ENCODE measurements around the gene ZNF112.
"Not testable (repeated sequence)": the region's sequence is repeated elsewhere in the genome, so short reads cannot be mapped to it uniquely, and the experiment has no call there.

The ZNF112 gene

DNA sequence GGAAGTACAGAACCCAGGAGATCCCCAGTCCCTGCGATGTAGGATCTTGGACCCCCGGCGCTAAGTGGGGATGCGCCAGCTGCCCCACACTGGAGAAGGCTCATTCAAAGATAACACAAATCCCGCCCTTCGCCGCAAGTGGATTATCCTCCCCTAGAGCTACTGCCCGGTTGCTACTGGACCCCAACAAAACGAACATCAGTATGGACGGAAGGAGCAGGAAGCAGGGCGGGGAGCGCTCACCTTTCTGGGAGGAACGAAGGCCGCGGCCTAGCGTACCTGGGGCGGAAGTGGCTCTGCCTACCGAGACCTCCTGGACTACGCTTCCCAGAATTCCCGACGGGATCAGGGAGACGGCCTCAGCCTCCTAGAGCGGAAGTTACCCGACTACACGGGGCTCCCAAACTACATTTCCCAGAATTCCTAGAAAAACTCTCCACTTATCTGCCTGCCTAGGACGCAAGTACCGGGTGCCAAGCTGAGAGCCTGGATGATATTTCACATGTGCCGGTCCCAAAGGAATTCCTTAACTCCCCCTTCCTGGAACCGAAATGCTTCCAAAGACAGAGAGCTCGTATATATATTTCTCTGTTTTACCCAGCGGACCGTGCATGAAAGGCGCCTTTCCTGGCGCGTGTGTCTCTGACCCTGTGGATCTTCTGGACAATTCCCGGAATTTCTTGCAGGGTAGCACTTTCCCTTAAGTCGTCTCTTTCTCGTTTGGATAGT, at the start of gene ZNF112:
TSS of gene ZNF112 (minus strand) at position 298 of the 729 bp plus-strand sequence. CDS start 16,141 bp downstream, outside the sequence.
- peak; percentile 98 for DNase-seq

DNA sequence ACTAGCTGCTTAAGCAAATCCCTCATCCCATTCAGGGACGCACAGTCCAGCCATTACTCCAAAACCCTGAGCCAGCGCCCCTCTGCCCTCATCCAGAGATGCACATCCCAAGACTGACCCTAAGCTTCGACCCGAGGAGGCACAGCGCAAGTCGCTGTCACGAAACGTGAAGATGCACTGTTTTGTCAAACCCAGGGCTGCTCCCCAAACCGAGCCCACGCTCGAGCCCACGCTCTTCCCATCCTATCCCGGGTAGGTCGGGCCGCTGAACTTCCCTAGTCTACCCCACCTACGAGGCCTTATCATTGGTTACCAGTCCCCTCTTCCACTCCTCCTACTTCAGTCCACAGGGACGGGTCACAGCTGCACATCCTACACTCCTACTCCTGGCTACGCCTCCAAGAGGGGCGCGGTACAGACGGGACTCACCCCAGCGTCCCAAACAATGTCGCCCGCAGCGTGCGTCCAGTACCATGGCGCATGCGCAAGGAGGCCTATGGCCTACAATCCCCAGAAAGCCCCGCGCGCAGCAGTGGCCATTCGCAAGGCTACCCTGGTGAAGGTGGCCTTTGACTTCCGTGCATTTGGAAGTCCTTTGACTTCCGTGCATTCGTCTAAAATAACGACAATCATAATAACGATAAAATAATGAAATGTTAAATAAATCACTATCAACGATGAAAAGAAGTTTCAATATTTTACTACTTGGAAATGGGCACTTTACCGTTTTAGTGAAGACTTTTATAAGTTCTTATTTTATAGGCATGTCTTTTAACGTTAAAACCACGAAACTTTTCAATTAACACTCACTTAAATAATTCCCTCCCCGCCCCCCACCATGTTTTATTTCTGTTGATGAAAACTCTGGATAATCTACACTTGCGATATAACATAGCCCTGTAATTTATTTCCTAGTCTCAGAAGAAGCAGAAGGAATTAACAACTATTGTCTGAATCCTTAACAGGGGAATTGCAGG, 44.9 kb upstream of the ZNF112 start, which contains the start of gene ZNF285:
TSS of gene ZNF285 (minus strand) at position 470 of the 977 bp plus-strand sequence. CDS start 4,395 bp downstream, outside the sequence.
- no peak for DNase-seq

DNA sequence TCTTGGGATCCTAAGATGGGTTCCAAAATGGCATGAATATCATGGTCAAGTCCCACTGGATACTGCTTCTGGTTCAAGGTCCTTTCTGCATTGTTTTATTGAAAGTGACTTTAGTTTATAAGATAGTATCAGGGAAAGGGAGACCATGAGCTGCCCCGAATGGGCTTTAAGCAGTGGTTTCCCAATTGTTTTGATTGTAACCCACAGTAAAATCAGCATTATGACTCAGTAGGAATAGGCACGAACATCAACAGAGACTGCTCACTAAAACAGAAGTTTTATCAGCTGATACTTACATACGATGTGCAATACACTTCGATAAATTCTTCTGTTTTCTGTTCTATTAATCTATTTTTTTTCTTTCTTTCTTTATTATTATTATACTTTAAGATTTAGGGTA, 32.8 kb upstream of the ZNF112 start:
- not testable (repeated sequence) for DNase-seq

DNA sequence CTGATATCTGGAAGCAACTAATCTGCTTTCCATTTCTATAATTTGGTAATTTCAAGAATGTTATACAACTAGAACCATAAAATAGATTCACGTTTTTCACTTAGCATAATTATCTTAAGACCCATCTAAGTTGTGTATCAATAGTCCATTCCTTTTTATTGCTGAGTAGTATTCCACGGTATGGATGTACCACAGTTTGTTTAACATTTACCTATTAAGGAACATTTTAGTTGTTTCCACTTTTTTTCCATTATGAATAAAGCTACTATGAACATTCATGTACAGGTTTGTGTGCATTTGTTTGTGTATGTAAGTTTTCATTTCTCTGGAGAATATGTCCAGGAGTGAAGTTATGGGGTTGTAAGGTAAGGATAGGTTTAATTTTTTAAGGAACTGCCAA, 18.3 kb upstream of the ZNF112 start:
- no peak for DNase-seq

DNA sequence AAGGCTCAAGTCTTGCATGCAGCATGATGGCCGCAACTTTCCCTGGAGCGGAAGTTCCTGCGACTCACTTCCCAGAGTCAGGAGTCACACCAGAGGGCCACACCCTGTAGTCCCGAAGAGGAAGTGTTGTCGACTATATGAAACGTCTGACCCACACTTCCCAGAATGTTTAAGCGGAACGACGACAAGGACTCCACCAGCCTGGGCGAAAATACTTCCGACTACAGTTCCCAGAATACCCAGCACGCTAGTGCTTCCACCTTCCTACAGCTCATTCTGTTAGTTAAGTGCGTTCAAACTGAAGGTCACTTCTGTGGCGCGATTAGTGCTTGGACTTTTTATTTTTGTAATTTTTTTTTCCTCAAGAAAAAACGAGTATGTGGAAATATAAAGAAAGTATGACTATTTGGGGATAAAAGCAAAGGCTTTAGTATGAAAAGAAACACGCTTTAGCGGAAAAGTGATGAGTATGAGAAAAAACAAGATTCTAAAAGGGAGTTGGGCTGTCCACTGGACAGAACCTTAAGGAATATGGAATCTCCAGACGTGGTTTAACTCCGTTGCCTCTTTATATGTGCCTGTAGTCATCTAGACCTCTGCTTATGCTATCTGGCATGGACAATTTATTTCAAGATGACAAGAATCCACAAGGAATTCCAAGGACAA, 15.5 kb upstream of the ZNF112 start:
- no peak for DNase-seq

DNA sequence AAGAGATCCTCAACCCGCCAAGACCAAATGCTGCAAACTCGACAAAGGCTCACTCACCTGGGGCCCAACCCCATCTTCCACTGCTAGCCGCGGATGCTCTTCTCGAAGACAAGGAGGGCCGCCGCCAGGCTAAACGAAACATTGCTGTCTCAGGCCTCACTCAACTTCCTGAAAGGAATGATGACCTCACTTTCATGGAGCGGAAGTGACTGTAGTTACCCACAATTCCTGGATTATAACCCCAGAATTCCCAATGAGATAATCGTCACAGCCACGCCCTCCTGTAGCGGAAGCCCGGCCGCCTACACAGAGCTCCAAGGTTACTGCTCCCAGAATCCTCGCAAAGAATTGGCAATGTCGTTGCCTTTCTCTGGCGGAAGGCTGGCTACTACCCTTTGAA, 10.5 kb upstream of the ZNF112 start:
- no peak for DNase-seq

GRCh38 chr19:44346556-44346955, 9.9 kb downstream of the ZNF112 start:
- DNase-seq: no peak

GRCh38 chr19:44345959-44346358, 10.5 kb downstream of the ZNF112 start:
- no peak for DNase-seq

GRCh38 chr19:44344255-44344654, 12.2 kb downstream of the ZNF112 start:
- no peak for DNase-seq

DNA sequence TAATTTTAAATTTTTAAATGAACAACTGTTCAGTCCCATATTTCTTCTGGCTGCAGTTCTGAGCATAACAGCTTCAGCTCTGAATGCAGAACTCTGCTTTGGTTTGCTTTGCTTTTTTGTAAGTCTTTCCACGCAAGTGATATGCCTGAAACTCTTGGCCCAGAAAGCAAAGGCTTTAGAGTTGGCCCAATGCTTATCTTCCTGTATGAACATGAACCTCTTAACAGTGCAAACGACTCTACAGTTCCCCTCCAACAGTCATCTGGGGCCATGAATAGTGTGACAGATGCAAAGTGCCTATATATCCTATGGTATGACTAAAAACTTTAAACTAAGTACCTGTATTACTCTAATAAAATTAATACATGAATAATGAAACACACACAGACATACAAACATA, 14.7 kb downstream of the ZNF112 start:
- no peak for DNase-seq

- not testable (repeated sequence) for DNase-seq
These were observed 21.8 kb downstream of the ZNF112 start for GRCh38 chr19:44334639-44335038.

DNA sequence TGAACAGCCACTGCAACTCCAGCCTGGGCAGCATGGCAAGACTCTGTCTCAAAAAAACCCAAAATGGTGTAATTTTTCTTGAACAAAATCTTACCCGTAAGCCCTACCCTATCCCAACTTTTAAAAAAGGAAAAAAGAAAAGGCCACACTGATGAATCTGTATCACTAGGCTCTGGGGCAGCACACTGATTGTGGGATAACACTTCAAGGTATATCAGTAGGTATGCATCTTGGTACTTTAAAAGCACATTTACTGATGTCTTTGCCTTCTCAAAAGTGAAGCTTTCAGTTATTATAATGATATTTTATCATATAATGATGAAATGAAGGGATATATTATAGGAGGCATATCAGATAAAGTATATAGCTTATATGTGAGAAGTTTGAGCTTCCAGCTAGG, 24.3 kb downstream of the ZNF112 start:
- DNase-seq: no peak

DNA sequence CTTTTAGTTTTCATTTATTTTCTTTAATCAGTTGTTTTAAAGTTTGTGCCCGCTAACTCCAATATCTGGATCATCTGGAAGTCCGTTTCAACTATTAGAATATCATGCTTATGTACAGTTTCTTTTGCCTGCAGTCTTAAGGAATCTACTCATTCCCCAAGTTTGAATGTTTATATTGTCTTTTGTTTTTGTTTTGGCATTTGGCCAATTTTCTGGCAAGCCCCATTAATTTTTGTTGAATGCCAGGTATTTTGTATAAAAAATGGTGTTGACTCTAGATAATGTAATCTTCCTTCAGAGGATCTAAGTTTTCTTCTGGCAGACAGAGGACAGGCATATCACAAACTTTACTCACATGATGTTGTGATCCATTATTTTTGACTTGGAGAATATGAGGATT, 40.6 kb downstream of the ZNF112 start:
- DNase-seq: no peak

DNA sequence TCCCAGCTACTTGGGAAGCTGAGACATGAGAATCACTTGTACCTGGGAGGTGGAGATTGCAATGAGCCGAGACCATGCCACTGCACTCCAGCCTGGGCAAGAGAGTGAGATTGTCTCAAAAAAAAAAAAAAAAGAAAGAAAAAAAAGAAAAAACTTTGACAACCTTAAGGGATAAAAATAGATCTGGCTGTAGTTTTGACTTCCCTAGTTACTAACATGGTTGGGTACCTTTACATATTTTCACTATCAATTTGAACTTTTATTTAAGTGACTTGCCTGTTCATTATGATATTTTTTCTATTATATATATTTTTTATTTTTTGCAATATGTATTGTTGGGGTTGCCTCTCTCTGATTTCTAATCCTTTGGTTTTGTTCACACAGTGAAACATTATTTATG, 43.2 kb downstream of the ZNF112 start:
- DNase-seq: no peak

GRCh38 chr19:44308011-44308410, 48.5 kb downstream of the ZNF112 start:
- no peak for DNase-seq

DNA sequence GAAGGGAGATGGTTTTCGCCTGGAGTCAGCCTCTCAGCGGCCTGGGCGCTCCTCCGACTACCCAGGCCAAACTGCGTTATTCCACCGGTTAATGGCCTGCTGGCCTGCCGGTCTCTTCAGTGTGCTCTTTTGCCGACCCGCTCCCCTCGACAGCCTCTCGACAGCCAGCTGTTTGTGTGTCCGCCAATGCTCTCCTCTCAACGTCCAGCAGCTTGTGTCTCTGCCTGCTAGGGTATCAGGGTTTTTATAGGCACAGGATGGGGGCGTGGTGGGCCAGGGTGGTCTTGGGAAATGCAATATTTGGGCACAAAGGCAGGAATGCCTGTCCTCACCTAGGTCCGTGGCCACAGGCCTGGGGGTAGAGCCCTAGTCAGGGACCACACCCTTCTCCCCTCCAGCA, 50.2 kb downstream of the ZNF112 start:
- no peak for DNase-seq

- no peak for DNase-seq
These were observed 51.0 kb downstream of the ZNF112 start for GRCh38 chr19:44305457-44305856.

DNA sequence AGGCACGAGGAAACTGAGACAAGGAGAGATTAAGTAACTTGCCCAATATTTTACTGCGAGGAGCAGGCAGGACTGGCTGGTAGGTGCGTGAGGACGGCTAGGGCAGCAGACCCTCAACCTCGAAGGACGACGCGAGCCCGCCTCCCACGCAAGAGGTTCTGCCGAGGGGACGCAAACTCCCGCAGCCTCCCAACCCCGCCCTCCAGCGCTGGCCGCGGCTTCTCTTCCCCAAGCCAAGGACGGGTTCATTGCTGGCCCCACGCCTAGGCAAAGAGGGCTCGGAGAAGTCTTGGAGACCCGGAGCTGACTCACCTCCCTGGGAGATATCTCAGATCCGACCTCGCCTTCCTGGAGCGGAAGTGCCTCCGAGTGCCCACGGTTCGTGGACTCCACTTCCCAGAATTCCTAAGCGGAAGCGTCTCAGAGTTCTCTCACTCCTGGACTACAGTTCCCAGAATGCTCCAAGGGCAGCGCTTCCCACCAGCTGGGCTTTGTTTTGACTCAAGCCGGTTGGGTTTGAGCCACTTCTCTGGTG, 51.8 kb downstream of the ZNF112 start, which contains the start of gene ZNF235:
TSS of gene ZNF235 (minus strand) at position 367 of the 535 bp plus-strand sequence. CDS start 1,621 bp downstream, outside the sequence.
- DNase-seq: peak; percentile 92

GRCh38 chr19:44303976-44304568, 52.4 kb downstream of the ZNF112 start:
- DNase-seq: no peak

GRCh38 chr19:44303320-44303719, 53.2 kb downstream of the ZNF112 start:
- DNase-seq: no peak

DNA sequence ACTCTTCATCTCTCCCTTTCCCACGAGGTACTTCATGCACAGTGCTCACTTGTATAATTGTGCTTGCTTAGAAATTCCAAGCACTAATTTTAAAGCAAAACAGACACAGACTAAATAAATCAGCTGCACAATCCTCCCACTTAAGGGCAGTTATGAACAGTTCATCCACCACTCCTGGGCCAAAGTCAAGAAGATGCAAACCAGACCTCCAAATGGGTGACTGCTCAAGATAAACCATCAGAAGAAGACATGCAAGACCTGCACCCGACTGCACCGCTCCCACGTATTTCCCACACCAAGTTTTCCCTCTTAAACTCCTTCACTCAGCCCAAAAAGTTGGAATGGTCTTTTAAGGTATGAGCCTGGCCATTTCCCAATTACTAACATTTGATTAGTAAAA, 71.5 kb downstream of the ZNF112 start:
- no peak for DNase-seq

DNA sequence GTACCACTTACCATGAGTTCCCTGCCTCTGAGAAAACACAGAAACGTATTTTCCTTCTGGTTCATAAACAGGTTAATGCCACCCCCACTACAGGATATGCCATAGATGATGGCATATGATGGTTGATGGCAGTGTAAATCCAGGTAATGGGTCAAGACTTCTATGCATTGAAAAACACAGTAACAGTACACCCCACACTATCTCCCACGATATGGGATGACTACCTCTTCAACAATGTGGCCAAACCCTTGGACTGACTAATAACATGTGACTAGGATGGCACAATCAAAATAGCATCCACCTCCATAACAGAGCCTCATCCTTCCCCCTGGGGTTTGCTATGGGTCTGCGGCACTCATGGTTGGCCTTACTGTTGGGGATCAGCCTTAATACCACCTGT, 73.6 kb downstream of the ZNF112 start:
- no peak for DNase-seq
